Endodermal cell (in vitro differentiated cells): Measurements from ENCODE around the gene MRPS15. TPM values are rescaled to one million over a fixed set of nuclear protein-coding genes. Genes with fewer than 3 reads are reported as not detected.

Experiments
- DNase-seq: peaks from one replicate; pipeline ENCODE4 v3.0.0-alpha.2; 2017
- H3K27ac ChIP-seq: 2 replicates; pipeline ENCODE4 v1.5.1; 2013; ENCODE audit warnings: mild to moderate bottlenecking, low read depth, low read length, moderate library complexity
- H3K27me3 ChIP-seq: 2 replicates; pipeline ENCODE4 v1.6.1; 2013; ENCODE audit warnings: mild to moderate bottlenecking, low read length, moderate library complexity; ENCODE audit not compliant: insufficient read depth, control insufficient read depth, poor library complexity, severe bottlenecking
- H3K36me3 ChIP-seq: 2 replicates; pipeline ENCODE4 v1.7.0; 2013; ENCODE audit warnings: mild to moderate bottlenecking, low read length, moderate library complexity; ENCODE audit not compliant: control insufficient read depth, insufficient read depth
- H3K4me1 ChIP-seq: one replicate; pipeline ENCODE4 v1.7.0; 2013; ENCODE audit warnings: low read length; ENCODE audit not compliant: control insufficient read depth, insufficient read depth
- H3K4me3 ChIP-seq: 2 replicates; pipeline ENCODE4 v1.5.1; 2013; ENCODE audit warnings: mild to moderate bottlenecking, low read length, moderate library complexity
- H3K9ac ChIP-seq: 2 replicates; pipeline ENCODE4 v1.6.1; 2013; ENCODE audit warnings: mild to moderate bottlenecking, low read length, moderate library complexity; ENCODE audit not compliant: poor library complexity, severe bottlenecking; ENCODE audit errors: extremely low read depth
- H3K9me3 ChIP-seq: 2 replicates; pipeline ENCODE4 v1.6.1; 2013; ENCODE audit warnings: mild to moderate bottlenecking, low read length, moderate library complexity; ENCODE audit not compliant: control insufficient read depth
- H3K27ac Mint-ChIP-seq: 2 replicates; pipeline ENCODE4 v1.8.0; 2020; ENCODE audit warnings: mixed read lengths
- H3K27me3 Mint-ChIP-seq: 2 replicates; pipeline ENCODE4 v1.8.0; 2021; ENCODE audit warnings: mild to moderate bottlenecking, mixed read lengths; ENCODE audit not compliant: insufficient read depth
- H3K36me3 Mint-ChIP-seq: 2 replicates; pipeline ENCODE4 v1.8.0; 2020; ENCODE audit warnings: low read depth, mixed read lengths
- H3K4me1 Mint-ChIP-seq: 2 replicates; pipeline ENCODE4 v1.8.0; 2020; ENCODE audit warnings: mixed read lengths
- H3K4me3 Mint-ChIP-seq: 2 replicates; pipeline ENCODE4 v1.8.0; 2020; ENCODE audit warnings: mild to moderate bottlenecking, moderate library complexity, mixed read lengths
- H3K9me3 Mint-ChIP-seq: 2 replicates; pipeline ENCODE4 v1.8.0; 2020; ENCODE audit warnings: mild to moderate bottlenecking, mixed read lengths
- WGBS, 2 experiments: methylation state at CpG; one replicate each; pipeline versions ENCODE4 v1.1.5 to v1.1.7; 2013; ENCODE audit warnings: missing lambda C conversion rate in 2 of 2, mixed read lengths in 1 of 2; ENCODE audit not compliant: insufficient coverage in 1 of 2, insufficient read length in 1 of 2; 5-methylcytosine and 5-hydroxymethylcytosine counted together
- total RNA-seq, 2 donors: library from RNA; stranded (reverse); fragmentation: NEBNext Ultra II Directional in 1 of 2; extraction: Animal tissue kit (Norgen Biotek cat#: 25700) in 1 of 2; gene quantifications; 2 replicates in 1 of 2; 3 replicates in 1 of 2; pipeline ENCODE4 v1.2.1, GENCODE V29; 2021
- TF ChIP-seq, protein P1 (sequence below): fragments of 200-600 bp; sonication (generic); conservative IDR thresholded peaks from 2 replicates; pipeline ENCODE4 v1.5.0; 2021; ENCODE audit warnings: antibody characterized with exemption, mild to moderate bottlenecking

The MRPS15 gene
- total RNA-seq, 2 donors from 2014 or later: 107 to 111 TPM

GRCh38 chr1:36457691-36458090 lies 6.5 kb downstream of the MRPS15 start:
- TF ChIP-seq, protein P1, sequence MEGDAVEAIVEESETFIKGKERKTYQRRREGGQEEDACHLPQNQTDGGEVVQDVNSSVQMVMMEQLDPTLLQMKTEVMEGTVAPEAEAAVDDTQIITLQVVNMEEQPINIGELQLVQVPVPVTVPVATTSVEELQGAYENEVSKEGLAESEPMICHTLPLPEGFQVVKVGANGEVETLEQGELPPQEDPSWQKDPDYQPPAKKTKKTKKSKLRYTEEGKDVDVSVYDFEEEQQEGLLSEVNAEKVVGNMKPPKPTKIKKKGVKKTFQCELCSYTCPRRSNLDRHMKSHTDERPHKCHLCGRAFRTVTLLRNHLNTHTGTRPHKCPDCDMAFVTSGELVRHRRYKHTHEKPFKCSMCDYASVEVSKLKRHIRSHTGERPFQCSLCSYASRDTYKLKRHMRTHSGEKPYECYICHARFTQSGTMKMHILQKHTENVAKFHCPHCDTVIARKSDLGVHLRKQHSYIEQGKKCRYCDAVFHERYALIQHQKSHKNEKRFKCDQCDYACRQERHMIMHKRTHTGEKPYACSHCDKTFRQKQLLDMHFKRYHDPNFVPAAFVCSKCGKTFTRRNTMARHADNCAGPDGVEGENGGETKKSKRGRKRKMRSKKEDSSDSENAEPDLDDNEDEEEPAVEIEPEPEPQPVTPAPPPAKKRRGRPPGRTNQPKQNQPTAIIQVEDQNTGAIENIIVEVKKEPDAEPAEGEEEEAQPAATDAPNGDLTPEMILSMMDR: no peak
- Histone ChIP-seq H3K4me1 (peaks cover 7% of the 10 kb centered on the region), H3K9me3 (no peaks in the 10 kb centered on the region), H3K27me3 (no peaks in the 10 kb centered on the region), H3K27ac (no peak overlapping the region), H3K4me3 (peak overlapping the region; percentile 43), H3K9ac (no peak overlapping the region), H3K36me3 (peaks cover 83% of the 10 kb centered on the region)
- H3K27me3 Mint-ChIP-seq: no peaks in the 10 kb centered on the region
- H3K4me3 Mint-ChIP-seq: no peak overlapping the region
- H3K4me1 Mint-ChIP-seq: peaks cover 7% of the 10 kb centered on the region
- DNase-seq: no peak
- no peak overlapping the region for H3K27ac Mint-ChIP-seq
- no peaks in the 10 kb centered on the region for H3K9me3 Mint-ChIP-seq
- 90 to 95% methylated on average over 5 of the region's 5 CpGs for WGBS, 2 experiments
- H3K36me3 Mint-ChIP-seq: peaks cover 70% of the 10 kb centered on the region

GRCh38 chr1:36456391-36456928 lies 7.7 kb downstream of the MRPS15 start:
- Mint-ChIP-seq H3K4me1 (peaks cover 7% of the 10 kb centered on the region), H3K36me3 (peaks cover 59% of the 10 kb centered on the region)

GRCh38 chr1:36455386-36455785 lies 8.8 kb downstream of the MRPS15 start:
- no peaks in the 10 kb centered on the region for H3K27me3 ChIP-seq
- no peaks in the 10 kb centered on the region for H3K9me3 ChIP-seq
- no peak overlapping the region for H3K27ac ChIP-seq
- peaks cover 7% of the 10 kb centered on the region for H3K4me1 ChIP-seq
- 100% methylated on average over 1 of the region's 1 CpG; no CpG with 5 or more reads in 1 of the 2 experiments for WGBS, 2 experiments
- no peak for DNase-seq
- no peak overlapping the region for H3K9ac ChIP-seq
- H3K9me3 Mint-ChIP-seq: no peaks in the 10 kb centered on the region
- H3K27ac Mint-ChIP-seq: no peak overlapping the region
- peaks cover 49% of the 10 kb centered on the region for H3K36me3 Mint-ChIP-seq
- H3K4me1 Mint-ChIP-seq: peaks cover 7% of the 10 kb centered on the region
- no peaks in the 10 kb centered on the region for H3K27me3 Mint-ChIP-seq
- H3K4me3 ChIP-seq: no peak overlapping the region
- H3K36me3 ChIP-seq: peaks cover 61% of the 10 kb centered on the region
- TF ChIP-seq, protein P1: no peak
- H3K4me3 Mint-ChIP-seq: no peak overlapping the region

More at GRCh38 chr1:36456391-36456928, 7.7 kb downstream of the MRPS15 start:
- Mint-ChIP-seq H3K27ac (no peak overlapping the region), H3K27me3 (no peaks in the 10 kb centered on the region), H3K4me3 (no peak overlapping the region), H3K9me3 (no peaks in the 10 kb centered on the region)
- no peak for DNase-seq
- TF ChIP-seq, protein P1: no peak
- H3K9ac ChIP-seq: no peak overlapping the region
- no peak overlapping the region for H3K4me3 ChIP-seq
- H3K4me1 ChIP-seq: peaks cover 7% of the 10 kb centered on the region
- H3K9me3 ChIP-seq: no peaks in the 10 kb centered on the region
- no peaks in the 10 kb centered on the region for H3K27me3 ChIP-seq
- peaks cover 72% of the 10 kb centered on the region for H3K36me3 ChIP-seq
- H3K27ac ChIP-seq: no peak overlapping the region
